HepG2 (cell line): Measurements from ENCODE around the gene MAPK8IP3. TPM values are rescaled to one million over a fixed set of nuclear protein-coding genes. Genes with fewer than 3 reads are reported as not detected.

Source experiments
- HDAC6 ChIP-seq: fragments of 200-600 bp; sonication (generic); IDR thresholded peaks from 2 replicates; pipeline ENCODE4 v1.7.0; 2017; ENCODE audit warnings: mild to moderate bottlenecking, antibody characterized with exemption, low read length, low read depth
- HOXD1 ChIP-seq: sonication (generic); formaldehyde crosslinking; IDR thresholded peaks from 2 replicates; pipeline ENCODE4 v1.5.0; 2020; ENCODE audit warnings: missing genetic modification reagents
- KDM6A ChIP-seq: IDR thresholded peaks from 2 replicates; pipeline ENCODE4 v1.6.1; 2016; ENCODE audit warnings: low read depth
- MBNL3 ChIP-seq: fragments of 250-450 bp; sonication (Bioruptor Pico); conservative IDR thresholded peaks from 2 replicates; pipeline ENCODE4 v1.8.0; 2022; ENCODE audit warnings: mild to moderate bottlenecking, inconsistent platforms
- ZNF160 ChIP-seq: sonication (generic); formaldehyde crosslinking; IDR thresholded peaks from 2 replicates; pipeline ENCODE4 v1.8.0; 2022; ENCODE audit warnings: mild to moderate bottlenecking, inconsistent platforms, missing genetic modification reagents
- ZNF549 ChIP-seq: sonication (generic); formaldehyde crosslinking; IDR thresholded peaks from 2 replicates; pipeline ENCODE4 v1.5.0; 2020; ENCODE audit warnings: missing genetic modification reagents
- ZNF577 ChIP-seq: sonication (generic); formaldehyde crosslinking; IDR thresholded peaks from 2 replicates; pipeline ENCODE4 v1.4.0; 2020; ENCODE audit warnings: mild to moderate bottlenecking, low read depth, missing genetic modification reagents, borderline replicate concordance
- polyA plus RNA-seq, 8 experiments: library from polyadenylated mRNA; depleted of rRNA in 3 of 8; stranded (reverse) in 7 of 8; unstranded in 1 of 8; fragments of >200 nt; fragmentation: Illumina TruSeq in 4 of 8; extraction: Trizol in 4 of 8; gene quantifications; 2 replicates each; pipeline versions ENCODE4 v1.2.1 to v1.2.3, GENCODE V29; 2011 to 2016; ENCODE audit warnings: low read depth in 4 of 8, missing spikeins in 1 of 8, mixed read lengths in 1 of 8; ENCODE audit not compliant: insufficient read depth in 1 of 8
- total RNA-seq, 5 experiments: library from RNA; depleted of rRNA; stranded (reverse); fragments of >200 nt; fragmentation: Illumina TruSeq; extraction: Trizol; gene quantifications; 2 replicates each; pipeline ENCODE4 v1.2.3, GENCODE V29; 2016; ENCODE audit warnings: low read depth in 1 of 5
- TF ChIP-seq, protein P1 (sequence below): sonication (generic); formaldehyde crosslinking; IDR thresholded peaks from 2 replicates; pipeline ENCODE4 v1.5.1; 2020; ENCODE audit warnings: missing genetic modification reagents, mild to moderate bottlenecking, borderline replicate concordance
- TF ChIP-seq, protein P2 (sequence below): sonication (generic); formaldehyde crosslinking; IDR thresholded peaks from 2 replicates; pipeline ENCODE4 v1.4.0; 2020; ENCODE audit warnings: missing genetic modification reagents, low read depth, mild to moderate bottlenecking, borderline replicate concordance
- TF ChIP-seq, protein P3 (sequence below): sonication (generic); formaldehyde crosslinking; IDR thresholded peaks from 2 replicates; pipeline ENCODE4 v1.4.0; 2020; ENCODE audit warnings: missing genetic modification reagents, borderline replicate concordance
- TF ChIP-seq, protein P4 (sequence below), 2 experiments: sonication (generic) in 1 of 2; formaldehyde crosslinking in 1 of 2; IDR thresholded peaks; 2 replicates each; pipeline versions ENCODE4 v1.6.1 to v1.9.0; 2014 to 2022; ENCODE audit warnings: antibody characterized with exemption in 1 of 2, borderline replicate concordance in 1 of 2, inconsistent platforms in 1 of 2, low read depth in 1 of 2, missing genetic modification reagents in 1 of 2

MAPK8IP3 gene
- total and polyA plus RNA-seq, 2 of the 13 experiments (the other 11 are each of a cell fraction or from before 2014, with no cell fraction given), result 25.1 to 41.7 TPM

DNA sequence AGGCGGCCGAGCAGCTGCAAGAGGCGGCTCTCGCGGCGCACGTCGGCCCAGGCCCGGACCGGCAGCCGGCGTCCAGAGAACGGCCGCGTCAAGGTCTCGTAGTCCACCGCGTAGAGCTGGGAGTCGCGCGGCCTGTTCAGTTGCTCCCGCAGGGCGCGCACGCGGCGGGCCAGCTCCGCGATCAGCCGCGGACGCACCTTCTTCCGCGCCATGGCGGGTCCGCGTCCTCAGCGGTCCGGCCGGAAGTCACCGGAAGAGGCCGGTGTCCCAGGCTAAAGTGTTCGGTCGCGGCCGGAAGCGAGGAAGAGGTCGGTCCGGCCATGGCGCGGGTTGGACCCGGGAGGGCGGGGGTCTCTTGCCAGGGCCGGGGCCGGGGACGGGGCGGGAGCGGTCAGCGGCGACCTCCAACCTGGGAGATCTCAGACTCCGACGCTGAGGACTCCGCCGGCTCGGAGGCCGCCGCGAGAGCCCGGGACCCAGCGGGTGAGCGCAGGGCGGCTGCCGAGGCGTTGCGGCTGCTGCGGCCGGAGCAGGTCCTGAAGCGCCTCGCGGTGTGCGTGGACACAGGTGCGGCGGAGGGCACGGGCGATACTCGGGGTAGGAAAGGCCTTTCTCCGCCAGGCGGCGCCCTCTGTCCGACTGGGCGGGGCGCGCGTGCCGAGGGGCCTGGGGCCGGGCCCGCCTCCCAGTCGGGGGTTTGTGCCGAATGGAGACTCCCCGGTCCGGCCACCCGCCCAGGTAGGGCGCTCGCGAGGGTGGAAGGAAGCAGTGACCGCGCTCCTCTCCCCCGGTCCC, 67.1 kb downstream of the MAPK8IP3 start, which contains the start of gene MRPS34 (continued):
- TF ChIP-seq, protein P1, sequence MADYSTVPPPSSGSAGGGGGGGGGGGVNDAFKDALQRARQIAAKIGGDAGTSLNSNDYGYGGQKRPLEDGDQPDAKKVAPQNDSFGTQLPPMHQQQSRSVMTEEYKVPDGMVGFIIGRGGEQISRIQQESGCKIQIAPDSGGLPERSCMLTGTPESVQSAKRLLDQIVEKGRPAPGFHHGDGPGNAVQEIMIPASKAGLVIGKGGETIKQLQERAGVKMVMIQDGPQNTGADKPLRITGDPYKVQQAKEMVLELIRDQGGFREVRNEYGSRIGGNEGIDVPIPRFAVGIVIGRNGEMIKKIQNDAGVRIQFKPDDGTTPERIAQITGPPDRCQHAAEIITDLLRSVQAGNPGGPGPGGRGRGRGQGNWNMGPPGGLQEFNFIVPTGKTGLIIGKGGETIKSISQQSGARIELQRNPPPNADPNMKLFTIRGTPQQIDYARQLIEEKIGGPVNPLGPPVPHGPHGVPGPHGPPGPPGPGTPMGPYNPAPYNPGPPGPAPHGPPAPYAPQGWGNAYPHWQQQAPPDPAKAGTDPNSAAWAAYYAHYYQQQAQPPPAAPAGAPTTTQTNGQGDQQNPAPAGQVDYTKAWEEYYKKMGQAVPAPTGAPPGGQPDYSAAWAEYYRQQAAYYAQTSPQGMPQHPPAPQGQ (CRISPR knock-in tag), result peak; percentile 66; the same call in 1 of the 2 replicates
- TF ChIP-seq, protein P2, sequence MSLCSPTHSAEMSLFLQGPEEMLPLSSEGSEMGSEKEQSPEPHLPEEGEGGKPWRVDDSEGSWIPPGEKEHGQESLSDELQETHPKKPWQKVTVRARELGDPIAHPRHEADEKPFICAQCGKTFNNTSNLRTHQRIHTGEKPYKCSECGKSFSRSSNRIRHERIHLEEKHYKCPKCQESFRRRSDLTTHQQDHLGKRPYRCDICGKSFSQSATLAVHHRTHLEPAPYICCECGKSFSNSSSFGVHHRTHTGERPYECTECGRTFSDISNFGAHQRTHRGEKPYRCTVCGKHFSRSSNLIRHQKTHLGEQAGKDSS (CRISPR knock-in tag), result peak; percentile 91; the same call in 1 of the 2 replicates
- TF ChIP-seq, protein P3, sequence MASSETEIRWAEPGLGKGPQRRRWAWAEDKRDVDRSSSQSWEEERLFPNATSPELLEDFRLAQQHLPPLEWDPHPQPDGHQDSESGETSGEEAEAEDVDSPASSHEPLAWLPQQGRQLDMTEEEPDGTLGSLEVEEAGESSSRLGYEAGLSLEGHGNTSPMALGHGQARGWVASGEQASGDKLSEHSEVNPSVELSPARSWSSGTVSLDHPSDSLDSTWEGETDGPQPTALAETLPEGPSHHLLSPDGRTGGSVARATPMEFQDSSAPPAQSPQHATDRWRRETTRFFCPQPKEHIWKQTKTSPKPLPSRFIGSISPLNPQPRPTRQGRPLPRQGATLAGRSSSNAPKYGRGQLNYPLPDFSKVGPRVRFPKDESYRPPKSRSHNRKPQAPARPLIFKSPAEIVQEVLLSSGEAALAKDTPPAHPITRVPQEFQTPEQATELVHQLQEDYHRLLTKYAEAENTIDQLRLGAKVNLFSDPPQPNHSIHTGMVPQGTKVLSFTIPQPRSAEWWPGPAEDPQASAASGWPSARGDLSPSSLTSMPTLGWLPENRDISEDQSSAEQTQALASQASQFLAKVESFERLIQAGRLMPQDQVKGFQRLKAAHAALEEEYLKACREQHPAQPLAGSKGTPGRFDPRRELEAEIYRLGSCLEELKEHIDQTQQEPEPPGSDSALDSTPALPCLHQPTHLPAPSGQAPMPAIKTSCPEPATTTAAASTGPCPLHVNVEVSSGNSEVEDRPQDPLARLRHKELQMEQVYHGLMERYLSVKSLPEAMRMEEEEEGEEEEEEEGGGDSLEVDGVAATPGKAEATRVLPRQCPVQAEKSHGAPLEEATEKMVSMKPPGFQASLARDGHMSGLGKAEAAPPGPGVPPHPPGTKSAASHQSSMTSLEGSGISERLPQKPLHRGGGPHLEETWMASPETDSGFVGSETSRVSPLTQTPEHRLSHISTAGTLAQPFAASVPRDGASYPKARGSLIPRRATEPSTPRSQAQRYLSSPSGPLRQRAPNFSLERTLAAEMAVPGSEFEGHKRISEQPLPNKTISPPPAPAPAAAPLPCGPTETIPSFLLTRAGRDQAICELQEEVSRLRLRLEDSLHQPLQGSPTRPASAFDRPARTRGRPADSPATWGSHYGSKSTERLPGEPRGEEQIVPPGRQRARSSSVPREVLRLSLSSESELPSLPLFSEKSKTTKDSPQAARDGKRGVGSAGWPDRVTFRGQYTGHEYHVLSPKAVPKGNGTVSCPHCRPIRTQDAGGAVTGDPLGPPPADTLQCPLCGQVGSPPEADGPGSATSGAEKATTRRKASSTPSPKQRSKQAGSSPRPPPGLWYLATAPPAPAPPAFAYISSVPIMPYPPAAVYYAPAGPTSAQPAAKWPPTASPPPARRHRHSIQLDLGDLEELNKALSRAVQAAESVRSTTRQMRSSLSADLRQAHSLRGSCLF, result no peak
- TF ChIP-seq HDAC6, result no peak
- TF ChIP-seq ZNF549 (CRISPR knock-in tag), result peak; percentile 26; the same call in 1 of the 2 replicates
- peak; percentile 68 for TF ChIP-seq ZNF160
- TF ChIP-seq KDM6A (CRISPR knock-in tag), result no peak
- TF ChIP-seq, protein P4, sequence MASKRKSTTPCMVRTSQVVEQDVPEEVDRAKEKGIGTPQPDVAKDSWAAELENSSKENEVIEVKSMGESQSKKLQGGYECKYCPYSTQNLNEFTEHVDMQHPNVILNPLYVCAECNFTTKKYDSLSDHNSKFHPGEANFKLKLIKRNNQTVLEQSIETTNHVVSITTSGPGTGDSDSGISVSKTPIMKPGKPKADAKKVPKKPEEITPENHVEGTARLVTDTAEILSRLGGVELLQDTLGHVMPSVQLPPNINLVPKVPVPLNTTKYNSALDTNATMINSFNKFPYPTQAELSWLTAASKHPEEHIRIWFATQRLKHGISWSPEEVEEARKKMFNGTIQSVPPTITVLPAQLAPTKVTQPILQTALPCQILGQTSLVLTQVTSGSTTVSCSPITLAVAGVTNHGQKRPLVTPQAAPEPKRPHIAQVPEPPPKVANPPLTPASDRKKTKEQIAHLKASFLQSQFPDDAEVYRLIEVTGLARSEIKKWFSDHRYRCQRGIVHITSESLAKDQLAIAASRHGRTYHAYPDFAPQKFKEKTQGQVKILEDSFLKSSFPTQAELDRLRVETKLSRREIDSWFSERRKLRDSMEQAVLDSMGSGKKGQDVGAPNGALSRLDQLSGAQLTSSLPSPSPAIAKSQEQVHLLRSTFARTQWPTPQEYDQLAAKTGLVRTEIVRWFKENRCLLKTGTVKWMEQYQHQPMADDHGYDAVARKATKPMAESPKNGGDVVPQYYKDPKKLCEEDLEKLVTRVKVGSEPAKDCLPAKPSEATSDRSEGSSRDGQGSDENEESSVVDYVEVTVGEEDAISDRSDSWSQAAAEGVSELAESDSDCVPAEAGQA (IDR thresholded peaks at IDR 0.05; ENCODE audit: low read depth), result peak; percentile 78; the same call in 1 of the 2 replicates
- TF ChIP-seq, protein P4 (CRISPR knock-in tag; IDR thresholded peaks at IDR 0.05; ENCODE audit: borderline replicate concordance), result no peak
- no peak for TF ChIP-seq MBNL3 (CRISPR knock-in tag)
- TF ChIP-seq ZNF577 (CRISPR knock-in tag), result no peak
- TF ChIP-seq HOXD1, result peak; percentile 66; the same call in 1 of the 2 replicates
